Ovary (tissue), 3 donors: ENCODE results near the gene EYA2.

Experiments used
- EP300 ChIP-seq: sonication (generic); formaldehyde crosslinking; IDR thresholded peaks from one replicate; pipeline ENCODE4 v1.6.1; 2017; ENCODE audit warnings: antibody characterized with exemption
- TF ChIP-seq, protein P1 (sequence below), 3 donors: fragments of 450-650 bp in 2 of 3; fragments of 200-600 bp in 1 of 3; IDR thresholded peaks; one replicate each; pipeline versions ENCODE4 v1.5.1 to v1.8.0; 2016 to 2022; ENCODE audit warnings: antibody characterized with exemption in 3 of 3, mild to moderate bottlenecking in 1 of 3
- donor health status: DM: no; HTN: no; CAD: no.

DNA sequence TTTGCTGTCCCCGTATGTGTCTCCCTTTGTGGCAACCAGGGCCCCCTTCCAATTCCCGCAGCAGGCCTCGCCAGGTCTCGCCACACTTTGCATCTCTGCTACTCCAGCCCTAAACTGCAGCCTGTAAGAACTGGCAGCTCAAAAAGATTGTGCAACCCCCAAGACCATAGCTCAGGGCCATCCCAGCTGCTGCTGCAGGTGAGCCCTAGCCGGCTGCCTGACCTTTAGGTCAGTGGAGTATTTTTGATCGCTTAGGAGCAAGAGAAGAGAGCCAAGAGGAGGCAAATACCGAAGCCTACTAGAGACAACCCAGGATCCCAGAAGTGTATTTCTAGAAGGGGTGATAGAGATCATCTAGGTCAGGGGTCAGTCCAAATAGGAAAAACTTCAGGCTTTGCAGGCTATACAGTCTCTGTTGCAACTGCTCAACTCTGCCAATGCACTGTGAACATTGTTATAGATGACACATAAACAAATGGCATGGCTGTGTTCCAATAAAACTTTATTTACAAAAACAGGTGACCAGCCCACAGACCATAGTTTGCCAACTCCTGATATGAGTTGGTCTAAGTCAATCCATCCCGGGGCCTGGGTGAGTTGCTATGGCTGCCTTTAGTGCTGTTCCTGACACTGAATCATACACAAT lies 138.4 kb downstream of the EYA2 start:
- TF ChIP-seq, protein P1, sequence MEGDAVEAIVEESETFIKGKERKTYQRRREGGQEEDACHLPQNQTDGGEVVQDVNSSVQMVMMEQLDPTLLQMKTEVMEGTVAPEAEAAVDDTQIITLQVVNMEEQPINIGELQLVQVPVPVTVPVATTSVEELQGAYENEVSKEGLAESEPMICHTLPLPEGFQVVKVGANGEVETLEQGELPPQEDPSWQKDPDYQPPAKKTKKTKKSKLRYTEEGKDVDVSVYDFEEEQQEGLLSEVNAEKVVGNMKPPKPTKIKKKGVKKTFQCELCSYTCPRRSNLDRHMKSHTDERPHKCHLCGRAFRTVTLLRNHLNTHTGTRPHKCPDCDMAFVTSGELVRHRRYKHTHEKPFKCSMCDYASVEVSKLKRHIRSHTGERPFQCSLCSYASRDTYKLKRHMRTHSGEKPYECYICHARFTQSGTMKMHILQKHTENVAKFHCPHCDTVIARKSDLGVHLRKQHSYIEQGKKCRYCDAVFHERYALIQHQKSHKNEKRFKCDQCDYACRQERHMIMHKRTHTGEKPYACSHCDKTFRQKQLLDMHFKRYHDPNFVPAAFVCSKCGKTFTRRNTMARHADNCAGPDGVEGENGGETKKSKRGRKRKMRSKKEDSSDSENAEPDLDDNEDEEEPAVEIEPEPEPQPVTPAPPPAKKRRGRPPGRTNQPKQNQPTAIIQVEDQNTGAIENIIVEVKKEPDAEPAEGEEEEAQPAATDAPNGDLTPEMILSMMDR (IDR thresholded peaks at IDR 0.05): no peak
- no peak for TF ChIP-seq EP300
